PFSK-1 (cell line): ENCODE results near the gene SCYL3.

Source experiments
- FOXP2 ChIP-seq: optimal IDR thresholded peaks from 2 replicates; pipeline ENCODE3; 2011; ENCODE audit warnings: borderline replicate concordance, control low read depth, inconsistent platforms; ENCODE audit not compliant: insufficient read depth; ENCODE audit errors: extremely low read length, extremely low read depth
- POLR2AphosphoS5 ChIP-seq: IDR thresholded peaks from 2 replicates; pipeline ENCODE4 v1.6.1; 2012; ENCODE audit warnings: low read depth, mild to moderate bottlenecking, control low read depth, low read length, moderate library complexity
- REST ChIP-seq, 2 experiments: IDR thresholded peaks; 2 replicates each; pipeline versions ENCODE4 v1.6.1 to v1.8.0; 2011 to 2012; ENCODE audit warnings: low read depth in 2 of 2, low read length in 2 of 2, control low read depth in 1 of 2, inconsistent platforms in 1 of 2, mild to moderate bottlenecking in 1 of 2, moderate library complexity in 1 of 2; ENCODE audit not compliant: insufficient read depth in 1 of 2
- SIN3A ChIP-seq: IDR thresholded peaks from 2 replicates; pipeline ENCODE4 v1.6.1; 2012; ENCODE audit warnings: mild to moderate bottlenecking, low read length, moderate library complexity, borderline replicate concordance; ENCODE audit not compliant: insufficient read depth
- TAF1 ChIP-seq: IDR thresholded peaks from 2 replicates; pipeline ENCODE4 v1.6.1; 2012; ENCODE audit warnings: low read length, control low read depth, borderline replicate concordance; ENCODE audit not compliant: insufficient read depth

The SCYL3 gene

DNA sequence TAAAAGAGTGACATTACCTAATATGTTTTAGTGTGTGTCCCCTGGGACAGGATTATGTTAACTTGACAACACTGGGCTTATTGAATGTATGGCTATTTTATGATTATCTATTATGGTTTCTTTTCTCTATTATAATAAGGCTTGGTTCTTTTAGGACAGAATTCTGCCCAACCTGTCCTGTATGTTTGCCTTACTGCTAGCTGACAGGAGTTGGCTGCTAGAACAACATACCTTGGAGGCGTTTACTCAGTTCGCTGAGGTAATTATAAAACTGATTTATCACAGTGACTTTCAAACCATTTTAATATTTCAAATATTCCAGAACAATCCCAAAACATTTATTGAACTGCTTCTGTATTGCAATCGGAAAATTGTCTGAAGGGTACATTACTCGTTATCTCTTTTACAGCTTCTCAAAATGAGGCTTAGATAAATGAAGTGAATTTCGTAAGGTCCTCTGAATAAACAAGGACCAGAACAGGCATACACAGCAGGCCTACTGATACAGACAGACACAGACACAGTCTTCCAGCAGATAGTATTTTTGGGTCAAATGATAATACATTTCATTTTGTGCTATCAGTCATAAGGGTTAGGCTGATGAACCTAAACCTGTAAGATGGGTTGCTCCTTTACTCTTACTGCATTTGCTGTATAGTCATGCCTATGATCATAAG, 44.2 kb downstream of the SCYL3 start:
- TF ChIP-seq TAF1 (no peak), SIN3A (no peak), FOXP2 (no peak), REST (IDR thresholded peaks at IDR 0.05; ENCODE audit: insufficient read depth in 1 of 2, low read depth in 2 of 2, low read length in 2 of 2) (no peak), POLR2AphosphoS5 (no peak)

DNA sequence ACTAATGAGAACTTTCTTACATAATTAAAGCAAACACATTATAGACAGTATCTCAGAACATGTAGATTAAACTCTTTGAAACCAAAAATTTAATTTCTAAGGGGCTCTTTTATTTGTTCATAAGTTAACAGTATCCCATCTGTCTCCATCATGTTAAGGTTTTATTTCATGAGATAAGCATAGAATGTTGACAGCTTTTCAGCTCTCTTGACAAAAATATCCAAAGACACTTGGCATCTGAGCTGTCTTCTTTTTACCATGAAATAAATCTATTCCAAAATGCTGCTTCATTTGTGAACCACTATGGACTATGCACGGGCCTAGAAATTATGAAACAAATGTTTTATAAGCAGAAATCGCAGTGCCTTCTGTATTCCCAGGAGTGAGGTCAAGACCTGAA, 45.2 kb downstream of the SCYL3 start:
- TF ChIP-seq TAF1 (no peak), POLR2AphosphoS5 (no peak), FOXP2 (no peak), REST (IDR thresholded peaks at IDR 0.05; ENCODE audit: insufficient read depth in 1 of 2, low read depth in 2 of 2, low read length in 2 of 2) (no peak), SIN3A (no peak)

DNA sequence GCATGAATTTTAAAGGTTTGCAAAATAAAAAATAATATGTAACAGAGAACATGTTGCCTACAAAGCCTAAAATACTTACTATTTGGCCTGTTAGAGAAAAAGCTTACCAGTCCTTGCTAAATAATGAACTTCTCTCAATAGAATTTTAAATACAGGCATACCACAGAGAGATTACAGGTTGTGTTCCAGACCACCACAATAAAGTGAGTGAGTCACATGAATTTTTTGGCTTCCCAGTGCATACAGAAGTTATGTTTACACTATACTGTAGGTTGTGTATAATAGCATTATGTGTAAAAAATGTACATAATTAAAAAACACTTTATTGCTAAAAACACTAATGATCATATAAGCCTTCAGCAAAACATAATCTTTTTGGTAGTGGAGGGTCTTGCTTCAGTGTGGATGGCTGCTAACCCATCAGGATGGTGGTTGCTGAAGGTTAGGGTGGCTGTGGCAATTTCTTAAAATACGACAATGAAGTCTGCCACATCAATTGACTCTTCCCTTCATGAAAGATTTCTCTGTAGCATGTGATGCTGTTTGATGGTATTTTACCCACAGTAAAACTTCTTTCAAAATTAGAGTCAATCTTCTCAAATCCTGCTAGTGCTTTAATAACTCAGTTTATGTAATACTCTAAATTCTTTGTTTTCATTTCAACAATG, 48.6 kb downstream of the SCYL3 start:
- TF ChIP-seq REST (IDR thresholded peaks at IDR 0.05; ENCODE audit: insufficient read depth in 1 of 2, low read depth in 2 of 2, low read length in 2 of 2) (no peak), FOXP2 (no peak), POLR2AphosphoS5 (no peak), SIN3A (no peak), TAF1 (no peak)

GRCh38 chr1:169838942-169839341, 54.8 kb downstream of the SCYL3 start:
- TF ChIP-seq SIN3A (no peak), REST (IDR thresholded peaks at IDR 0.05; ENCODE audit: insufficient read depth in 1 of 2, low read depth in 2 of 2, low read length in 2 of 2) (no peak)

DNA sequence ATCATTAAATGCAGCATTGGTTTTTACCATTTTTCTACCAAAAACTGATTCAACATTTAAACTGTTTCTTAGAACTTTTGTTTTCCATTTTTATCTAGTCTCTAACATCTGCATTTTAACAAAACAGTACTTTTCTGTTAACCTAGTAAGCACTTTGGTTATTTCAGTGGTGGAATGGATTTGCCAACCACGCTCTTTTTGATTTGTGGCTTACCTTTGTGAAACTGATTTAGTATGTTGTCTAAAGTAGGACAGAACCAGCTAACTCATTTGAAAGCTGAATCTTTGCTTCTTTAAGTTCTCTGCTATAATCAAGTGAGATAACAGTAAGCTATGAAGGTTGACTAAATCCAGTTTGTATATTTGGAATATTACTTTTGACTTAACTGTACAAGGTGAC, 57.5 kb downstream of the SCYL3 start:
- TF ChIP-seq REST (IDR thresholded peaks at IDR 0.05; ENCODE audit: insufficient read depth in 1 of 2, low read depth in 2 of 2, low read length in 2 of 2) (no peak), FOXP2 (no peak), SIN3A (no peak), TAF1 (no peak), POLR2AphosphoS5 (no peak)
